GM18867 (cell line): ENCODE measurements around the gene PFN2.
"Not testable (repeated sequence)": the region's sequence is repeated elsewhere in the genome, so short reads cannot be mapped to it uniquely, and the experiment has no call there.

Experiments used
- ATAC-seq: cut with Tn5 transposase; IDR thresholded peaks from one replicate; pipeline ENCODE4 v1.9.1; 2021; ENCODE audit warnings: mild to moderate bottlenecking, moderate library complexity; ENCODE audit not compliant: unreplicated experiment

PFN2 gene

DNA sequence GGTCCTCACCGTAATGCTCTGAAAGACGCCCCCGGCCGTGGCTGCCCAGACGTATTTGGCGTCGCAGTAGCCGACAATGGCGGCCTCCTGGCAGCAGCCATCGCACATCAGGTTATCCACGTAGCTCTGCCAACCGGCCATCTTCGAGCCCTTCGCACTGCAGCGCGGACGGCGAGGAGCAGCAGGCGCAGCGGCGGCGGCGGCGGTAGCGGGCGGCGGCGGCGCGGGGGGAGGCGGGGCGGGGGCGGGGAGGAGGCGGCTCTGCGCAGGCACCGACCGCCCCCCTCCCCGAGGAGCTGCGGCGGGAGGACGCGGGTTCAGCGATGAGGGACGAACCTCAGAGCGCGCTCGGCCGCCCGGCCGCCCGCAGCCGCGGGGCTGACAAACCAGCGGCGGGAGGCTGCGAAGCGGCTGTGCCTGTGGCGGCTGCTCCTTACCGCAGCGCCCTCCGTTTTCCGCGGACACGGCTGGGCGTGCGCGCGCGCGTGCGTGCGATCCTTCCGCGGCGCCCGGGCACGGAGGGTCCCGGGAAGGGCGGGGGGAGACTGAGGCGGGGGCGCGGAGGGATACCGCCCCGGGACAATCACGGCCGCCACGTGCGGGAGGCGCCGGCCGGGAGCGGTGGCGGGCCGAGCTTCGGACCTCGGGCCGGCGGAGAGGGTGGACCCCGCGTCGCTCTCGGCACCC, at the start of gene PFN2:
TSS of gene PFN2 (minus strand) at position 180 of the 687 bp plus-strand sequence. CDS start at position 141, 39 bp downstream.
- peak; percentile 49 for ATAC-seq

DNA sequence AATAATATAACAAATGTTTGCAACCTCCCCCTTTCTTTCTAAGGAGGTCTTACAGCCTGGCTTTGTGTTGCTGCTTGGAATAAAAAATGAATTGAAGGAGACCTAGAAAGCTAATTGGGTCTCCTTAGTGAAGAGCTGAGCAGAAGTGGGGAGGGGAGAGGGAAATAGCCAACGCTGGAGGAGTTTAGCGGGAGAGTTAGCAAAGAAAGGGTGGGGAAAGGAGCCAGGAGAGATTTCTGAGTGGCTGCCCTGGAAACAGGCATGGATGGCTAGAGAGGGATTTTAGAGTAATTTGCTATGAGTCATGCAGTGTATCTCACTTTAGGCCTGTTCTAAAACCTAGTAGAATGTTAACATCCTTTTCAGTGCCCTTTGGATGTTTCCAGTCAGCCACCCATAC, 45.2 kb upstream of the PFN2 start:
- ATAC-seq, result no peak

DNA sequence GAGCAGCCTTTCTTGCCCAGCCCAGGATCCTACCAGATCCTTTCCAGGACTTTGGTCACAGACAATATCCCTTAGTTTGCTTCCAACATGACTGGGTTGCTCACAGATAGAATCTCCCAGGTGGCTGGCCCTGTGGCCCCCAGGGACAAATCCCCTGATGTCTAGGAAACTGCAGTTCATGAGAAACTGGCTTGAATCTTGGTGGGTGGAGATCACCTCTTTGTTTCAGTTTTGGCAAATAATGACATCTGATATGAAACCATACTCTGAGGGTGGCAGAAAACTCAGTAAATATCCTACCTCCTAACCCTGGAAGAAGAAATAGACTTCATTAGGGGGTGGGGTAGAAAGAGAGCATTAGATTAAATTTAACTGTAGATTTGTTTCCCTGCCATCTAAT, 44.1 kb upstream of the PFN2 start:
- ATAC-seq, result peak; percentile 65

GRCh38 chr3:150013801-150014200, 43.1 kb upstream of the PFN2 start:
- no peak for ATAC-seq

DNA sequence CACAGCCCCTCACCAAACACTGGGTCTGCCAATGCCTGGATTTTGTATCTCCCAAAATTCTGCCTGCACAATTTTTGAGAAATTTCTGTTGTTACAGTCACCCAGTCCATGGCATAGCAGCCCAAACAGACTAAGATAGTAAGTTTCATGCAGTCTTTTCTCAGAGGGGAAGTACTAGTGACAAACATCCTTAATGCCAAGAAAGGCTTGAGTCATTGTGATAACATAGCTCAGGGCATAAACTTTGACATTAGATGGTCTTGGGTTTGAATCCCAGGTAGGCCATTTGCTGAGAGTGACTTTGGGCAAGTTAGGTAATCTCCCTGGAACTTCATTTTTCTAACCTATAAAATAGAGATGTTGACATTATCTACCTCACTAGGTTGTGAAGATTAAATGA, 36.1 kb upstream of the PFN2 start:
- ATAC-seq, result no peak

- no peak for ATAC-seq
These were observed 34.8 kb upstream of the PFN2 start for GRCh38 chr3:150005243-150006112.

- ATAC-seq, result no peak
These were observed 29.9 kb upstream of the PFN2 start for GRCh38 chr3:150000641-150001040.

GRCh38 chr3:149999421-149999820, 28.7 kb upstream of the PFN2 start:
- ATAC-seq, result no peak

GRCh38 chr3:149998946-149999345, 28.3 kb upstream of the PFN2 start:
- ATAC-seq, result no peak

DNA sequence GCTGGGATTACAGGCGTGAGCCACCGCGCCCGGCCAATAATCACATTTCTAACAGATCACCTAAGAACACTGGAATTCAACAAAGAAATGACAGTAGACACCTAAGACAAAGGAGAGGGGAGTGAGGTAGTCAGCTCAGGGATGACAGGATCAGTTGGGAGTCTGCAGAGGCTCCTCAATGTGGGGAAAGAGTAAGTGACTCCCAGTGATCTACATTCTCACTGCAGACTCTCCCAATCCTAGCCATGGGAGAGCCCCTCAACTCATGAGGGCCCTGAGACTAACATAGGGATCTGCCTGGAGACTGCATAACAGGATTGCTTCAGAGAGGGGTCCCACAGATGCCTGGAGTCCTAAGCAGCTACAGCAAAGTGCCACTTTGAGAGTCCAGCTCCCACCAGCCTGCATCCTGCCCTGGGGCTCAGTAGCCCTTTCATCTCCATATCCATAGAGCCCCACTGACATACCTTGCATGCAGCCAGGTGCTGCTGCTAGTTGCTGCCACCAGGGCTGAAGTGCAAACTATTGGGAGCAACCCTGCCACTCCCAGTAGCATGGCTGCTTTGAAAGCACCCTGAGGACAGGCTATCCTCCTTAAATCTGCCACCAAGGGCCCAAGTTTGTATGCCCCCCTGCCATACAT, 21.8 kb upstream of the PFN2 start:
- ATAC-seq, result no peak

DNA sequence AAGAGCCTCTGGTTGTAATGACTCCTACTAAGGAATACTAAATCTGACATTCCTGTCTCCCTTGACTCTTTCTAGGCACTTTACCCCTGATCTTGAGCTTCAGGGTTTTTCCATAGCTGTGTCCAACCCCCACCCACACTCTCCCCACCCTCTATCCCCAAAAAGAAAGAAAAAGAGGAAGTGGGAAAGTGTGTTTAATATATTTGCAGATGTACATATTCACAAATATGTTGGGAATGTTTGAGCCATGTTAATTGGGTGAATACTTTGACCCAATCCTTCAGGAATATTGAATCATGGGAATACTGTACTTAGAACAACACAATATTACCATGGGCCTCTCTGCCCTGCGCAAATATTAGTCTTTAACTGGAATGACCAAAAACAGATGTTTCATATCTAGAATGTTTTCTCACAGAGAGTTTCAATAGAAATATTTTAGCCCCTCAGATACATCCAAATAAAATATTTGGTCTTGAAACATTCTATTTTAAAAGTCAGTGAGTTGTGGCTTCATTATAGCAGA, 19.8 kb upstream of the PFN2 start:
- ATAC-seq, result no peak

DNA sequence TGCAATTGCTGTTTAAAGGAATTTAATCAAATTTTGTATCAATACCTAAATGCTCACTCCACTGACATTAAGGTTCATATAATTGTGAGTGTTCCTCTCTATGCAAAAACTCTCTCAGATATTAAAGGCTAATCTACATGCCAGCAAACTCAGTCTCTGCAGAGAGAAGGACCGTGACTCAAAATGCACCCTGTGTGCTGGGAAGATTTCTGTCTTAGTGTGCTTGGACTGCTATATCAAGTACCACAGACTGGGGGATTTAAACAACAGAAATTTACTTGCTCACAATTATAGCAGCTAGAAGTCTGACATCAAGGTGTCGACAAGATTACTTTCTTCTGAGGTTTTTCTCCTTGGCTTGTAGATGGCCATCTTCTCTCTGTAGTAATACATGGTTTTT, 18.6 kb upstream of the PFN2 start:
- no peak for ATAC-seq

GRCh38 chr3:149983628-149984027, 12.9 kb upstream of the PFN2 start:
- peak; percentile 79 for ATAC-seq

GRCh38 chr3:149983053-149983452, 12.4 kb upstream of the PFN2 start:
- ATAC-seq, result not testable (repeated sequence)

- ATAC-seq, result not testable (repeated sequence)
These were observed 11.3 kb upstream of the PFN2 start for GRCh38 chr3:149981979-149982378.

GRCh38 chr3:149977386-149977785, 6.7 kb upstream of the PFN2 start:
- ATAC-seq, result no peak

GRCh38 chr3:149975919-149976318, 5.2 kb upstream of the PFN2 start:
- ATAC-seq, result no peak

DNA sequence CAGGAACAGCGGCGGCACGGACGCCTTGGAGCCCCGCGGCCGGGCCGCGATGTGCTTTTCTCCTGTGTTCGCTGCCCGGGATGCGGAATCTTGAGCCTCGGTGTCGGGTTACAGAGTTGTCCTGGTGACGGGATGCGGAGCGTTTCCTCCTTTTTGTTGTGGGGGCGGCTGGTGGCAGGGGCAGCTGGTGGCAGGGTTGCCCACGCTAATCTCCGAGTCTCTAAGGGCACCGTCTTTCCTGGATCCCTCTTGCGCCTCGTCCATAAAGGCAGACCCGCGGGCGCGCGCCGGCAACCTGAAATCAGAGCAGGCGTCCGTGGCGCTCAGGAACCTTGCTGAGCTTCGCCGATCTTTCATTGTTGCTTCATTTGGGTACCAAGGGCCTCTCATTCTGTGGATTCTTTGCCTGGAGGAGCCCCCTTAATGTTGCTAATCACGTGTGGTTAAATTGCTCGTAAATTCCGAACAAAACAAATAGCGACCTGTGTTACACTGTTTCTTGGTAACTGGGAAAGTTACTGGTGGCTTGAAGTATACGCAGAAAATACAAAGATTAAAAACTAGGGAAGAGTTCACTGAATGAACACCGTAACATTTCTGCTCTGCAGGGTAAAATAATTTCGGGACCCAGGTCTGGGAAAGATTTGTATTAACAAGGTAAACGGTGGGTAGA, 844 bp upstream of the PFN2 start:
- ATAC-seq, result peak; percentile 5

- ATAC-seq, result peak; percentile 64
These were observed 567 bp downstream of the PFN2 start for GRCh38 chr3:149969940-149970715.
